ENCODE measurements around the gene IFT80. TPM values are rescaled to one million over a fixed set of nuclear protein-coding genes. Genes with fewer than 3 reads are reported as not detected.

Gene IFT80
- polyA plus RNA-seq, 1 donor (not counting 4 experiments of a cell fraction or from before 2014, with no cell fraction given), result 23.6 TPM

GRCh38 chr3:160369784-160370183 lies 29.2 kb downstream of the IFT80 start:
- FAIRE-seq, result no peak

GRCh38 chr3:160368804-160369203 lies 30.2 kb downstream of the IFT80 start:
- dilution Hi-C loops (cut with MboI; ENCODE audit: extremely low pct_ligation_motif_present, low sequenced_read_pairs), result no loop called here
- Histone ChIP-seq H3K9me3 (ENCODE audit: control insufficient read depth, low read depth, low read length) (no peaks in the 10 kb centered on the region), H3K27ac (ENCODE audit: control insufficient read depth, insufficient read depth, low read length) (no peak overlapping the region), H2AFZ (ENCODE audit: control insufficient read depth, low read length) (no peak overlapping the region), H3K9me1 (ENCODE audit: control insufficient read depth, extremely low read depth, insufficient read depth, low read length) (no peaks in the 10 kb centered on the region), H3K27me3 (ENCODE audit: control insufficient read depth, extremely low read depth, insufficient read depth, low read length) (no peaks in the 10 kb centered on the region), H3K4me1 (ENCODE audit: control insufficient read depth, extremely low read depth, insufficient read depth, low read length) (no peaks in the 10 kb centered on the region), H3K36me3 (ENCODE audit: control insufficient read depth in 2 of 2, extremely low read depth in 1 of 2, insufficient read depth in 2 of 2, low read length in 2 of 2) (peaks cover 0 to 2% of the 10 kb centered on the region in 2 experiments), H3K4me3 (ENCODE audit: control insufficient read depth in 2 of 3, extremely low read depth in 1 of 3, insufficient read depth in 2 of 3, low read depth in 1 of 3, low read length in 3 of 3) (no peak overlapping the region), H3K4me2 (ENCODE audit: control insufficient read depth, extremely low read depth, insufficient read depth, low read depth, low read length) (no peak overlapping the region), H4K20me1 (ENCODE audit: control insufficient read depth, extremely low read depth, insufficient read depth, low read length) (no peaks in the 10 kb centered on the region), H3K79me2 (ENCODE audit: control insufficient read depth, insufficient read depth, low read length) (no peaks in the 10 kb centered on the region), H3K9ac (ENCODE audit: control insufficient read depth, extremely low read depth, insufficient read depth, low read length) (no peak overlapping the region)
- DNase-seq (ENCODE audit: low read depth, low spot score), result no peak
- no peak for FAIRE-seq
- TF ChIP-seq CTCF (optimal IDR thresholded peaks at IDR 0.05 in 1 of 3, IDR thresholded peaks at IDR 0.05 in 1 of 3, conservative IDR thresholded peaks at IDR 0.05 in 1 of 3; ENCODE audit: extremely low read depth in 1 of 3, insufficient read depth in 2 of 3, low read length in 3 of 3), result no peak
- no peak for TF ChIP-seq EZH2 (IDR thresholded peaks at IDR 0.05; ENCODE audit: low read length)

More at GRCh38 chr3:160369784-160370183, 29.2 kb downstream of the IFT80 start:
- no peaks in the 10 kb centered on the region for H4K20me1 ChIP-seq (ENCODE audit: control insufficient read depth, extremely low read depth, insufficient read depth, low read length)
- H3K4me2 ChIP-seq (ENCODE audit: control insufficient read depth, extremely low read depth, insufficient read depth, low read depth, low read length), result no peak overlapping the region
- H3K36me3 ChIP-seq (ENCODE audit: control insufficient read depth in 2 of 2, extremely low read depth in 1 of 2, insufficient read depth in 2 of 2, low read length in 2 of 2), result peaks cover 0 to 3% of the 10 kb centered on the region in 2 experiments
- TF ChIP-seq EZH2 (IDR thresholded peaks at IDR 0.05; ENCODE audit: low read length), result no peak
- TF ChIP-seq CTCF (optimal IDR thresholded peaks at IDR 0.05 in 1 of 3, IDR thresholded peaks at IDR 0.05 in 1 of 3, conservative IDR thresholded peaks at IDR 0.05 in 1 of 3; ENCODE audit: extremely low read depth in 1 of 3, insufficient read depth in 2 of 3, low read length in 3 of 3), result no peak
- H3K9me3 ChIP-seq (ENCODE audit: control insufficient read depth, low read depth, low read length), result no peaks in the 10 kb centered on the region
- no peaks in the 10 kb centered on the region for H3K4me1 ChIP-seq (ENCODE audit: control insufficient read depth, extremely low read depth, insufficient read depth, low read length)
- no peak overlapping the region for H2AFZ ChIP-seq (ENCODE audit: control insufficient read depth, low read length)
- dilution Hi-C loops (cut with MboI; ENCODE audit: extremely low pct_ligation_motif_present, low sequenced_read_pairs), result no loop called here
- no peaks in the 10 kb centered on the region for H3K9me1 ChIP-seq (ENCODE audit: control insufficient read depth, extremely low read depth, insufficient read depth, low read length)
- no peaks in the 10 kb centered on the region for H3K79me2 ChIP-seq (ENCODE audit: control insufficient read depth, insufficient read depth, low read length)
- H3K27me3 ChIP-seq (ENCODE audit: control insufficient read depth, extremely low read depth, insufficient read depth, low read length), result no peaks in the 10 kb centered on the region
- no peak overlapping the region for H3K4me3 ChIP-seq (ENCODE audit: control insufficient read depth in 2 of 3, extremely low read depth in 1 of 3, insufficient read depth in 2 of 3, low read depth in 1 of 3, low read length in 3 of 3)
- no peak overlapping the region for H3K9ac ChIP-seq (ENCODE audit: control insufficient read depth, extremely low read depth, insufficient read depth, low read length)
- no peak overlapping the region for H3K27ac ChIP-seq (ENCODE audit: control insufficient read depth, insufficient read depth, low read length)
- no peak for DNase-seq (ENCODE audit: low read depth, low spot score)

Data from keratinocyte (primary cell).